Measurements from ENCODE around the gene KCNJ3. TPM values are rescaled to one million over a fixed set of nuclear protein-coding genes. Genes with fewer than 3 reads are reported as not detected.

KCNJ3 gene
- total and polyA plus RNA-seq, 4 experiments from 2014 or later, result not detected

DNA sequence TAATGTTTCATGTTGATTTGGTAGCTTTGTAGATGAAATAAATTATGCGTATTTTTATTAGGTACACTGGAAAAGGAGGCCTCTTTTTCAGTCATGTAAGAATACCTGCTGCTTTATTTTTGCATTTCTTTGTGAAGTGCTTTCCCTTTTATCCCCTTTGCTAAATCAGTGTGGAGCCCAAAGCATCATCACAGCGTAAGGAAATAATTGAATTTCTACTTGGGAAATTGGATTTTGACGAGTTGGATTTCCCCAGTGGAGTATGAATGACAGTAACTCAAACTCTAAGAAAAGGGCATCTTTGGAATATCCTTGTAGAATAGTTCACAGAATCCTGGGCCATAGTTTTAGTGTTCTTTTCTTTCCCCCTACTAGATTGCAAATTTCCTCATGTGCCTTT, 97.2 kb downstream of the KCNJ3 start:
- H3K27me3 ChIP-seq (ENCODE audit: insufficient read depth, low read length), result no peaks in the 10 kb centered on the region
- ChIA-PET POLR2A (ENCODE audit: partially characterized antibody) (no interaction called here), CTCF (ENCODE audit: partially characterized antibody) (no interaction called here)
- intact Hi-C loops (cut with micrococcal nuclease), result no loop called here
- no peaks in the 10 kb centered on the region for H3K4me1 ChIP-seq (ENCODE audit: insufficient read depth, low read length)
- H3K27ac ChIP-seq (ENCODE audit: low read depth, low read length), result no peak overlapping the region
- Mint-ChIP-seq H3K36me3 (no peaks in the 10 kb centered on the region), H3K4me1 (no peaks in the 10 kb centered on the region), H3K9me3 (peaks cover 0 to 9% (median 3%) of the 10 kb centered on the region in 8 donors), H3K4me3 (no peak overlapping the region), H3K27me3 (no peaks in the 10 kb centered on the region), H3K27ac (no peak overlapping the region)
- no peaks in the 10 kb centered on the region for H3K36me3 ChIP-seq (ENCODE audit: insufficient read depth, low read length)
- DNase-seq, result no peak
- H3K9me3 ChIP-seq (ENCODE audit: control insufficient read depth in 1 of 2, low read length in 2 of 2), result no peaks in the 10 kb centered on the region
- H3K4me3 ChIP-seq (ENCODE audit: low read length in 2 of 2), result no peak overlapping the region

DNA sequence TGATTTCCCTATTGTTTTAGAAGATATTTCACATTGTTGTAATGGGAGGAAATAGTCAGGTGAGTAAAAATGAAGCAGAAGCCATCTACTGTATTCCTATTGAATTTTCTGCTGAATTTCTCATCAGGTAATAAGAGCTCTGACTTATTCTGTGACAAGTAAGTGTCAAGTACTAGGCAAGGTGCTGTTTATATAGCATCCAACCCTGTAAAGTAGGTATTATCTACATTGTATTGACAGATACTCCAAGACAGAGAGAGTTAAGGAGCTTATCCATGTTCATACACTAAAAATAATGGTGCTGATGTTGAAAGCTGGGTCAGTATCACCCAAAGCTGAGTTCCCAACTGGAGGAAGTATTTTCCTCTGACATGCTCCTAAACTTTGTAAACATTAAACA, 106.0 kb downstream of the KCNJ3 start:
- CTCF ChIA-PET (ENCODE audit: partially characterized antibody), result no interaction called here
- H3K4me1 Mint-ChIP-seq, result no peaks in the 10 kb centered on the region
- POLR2A ChIA-PET (ENCODE audit: partially characterized antibody), result no interaction called here

DNA sequence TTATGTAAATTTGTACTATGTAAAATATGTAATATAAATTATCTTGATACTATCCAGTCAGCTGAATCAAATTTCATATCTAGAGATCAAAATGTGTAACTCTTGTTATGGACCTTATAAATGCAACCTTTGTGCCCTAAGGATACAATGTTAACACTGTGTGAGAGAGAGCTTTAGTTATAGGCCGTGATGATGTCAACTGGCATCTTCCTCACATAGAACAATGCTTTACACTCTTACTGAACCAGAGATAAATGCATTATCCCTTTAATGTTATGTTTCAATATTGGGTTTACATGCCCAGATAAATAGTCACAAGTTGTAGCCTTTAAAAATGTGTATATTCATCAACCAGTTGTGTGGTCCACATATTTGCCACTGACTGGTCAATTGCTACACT, 115.1 kb downstream of the KCNJ3 start:
- Mint-ChIP-seq H3K27ac (no peak overlapping the region), H3K9me3 (peaks cover 0 to 3% (median 2%) of the 10 kb centered on the region in 8 donors), H3K36me3 (no peaks in the 10 kb centered on the region), H3K4me1 (no peaks in the 10 kb centered on the region), H3K4me3 (no peak overlapping the region), H3K27me3 (no peaks in the 10 kb centered on the region)
- ChIA-PET CTCF (ENCODE audit: partially characterized antibody) (no interaction called here), POLR2A (ENCODE audit: partially characterized antibody) (no interaction called here)
- Histone ChIP-seq H3K9me3 (ENCODE audit: control insufficient read depth in 1 of 2, low read length in 2 of 2) (no peaks in the 10 kb centered on the region), H3K27me3 (ENCODE audit: insufficient read depth, low read length) (no peaks in the 10 kb centered on the region), H3K4me3 (ENCODE audit: low read length in 2 of 2) (no peak overlapping the region), H3K4me1 (ENCODE audit: insufficient read depth, low read length) (no peaks in the 10 kb centered on the region), H3K36me3 (ENCODE audit: insufficient read depth, low read length) (no peaks in the 10 kb centered on the region), H3K27ac (ENCODE audit: low read depth, low read length) (no peak overlapping the region)
- intact Hi-C loops (cut with micrococcal nuclease), result no loop called here
- DNase-seq, result no peak

More for the DNA sequence above, 106.0 kb downstream of the KCNJ3 start:
- Mint-ChIP-seq H3K36me3 (no peaks in the 10 kb centered on the region), H3K27me3 (no peaks in the 10 kb centered on the region), H3K9me3 (peaks cover 0 to 10% (median 5%) of the 10 kb centered on the region in 8 donors), H3K4me3 (no peak overlapping the region), H3K27ac (no peak overlapping the region)
- no peak for DNase-seq
- intact Hi-C loops (cut with micrococcal nuclease), result no loop called here
- Histone ChIP-seq H3K9me3 (ENCODE audit: control insufficient read depth in 1 of 2, low read length in 2 of 2) (no peaks in the 10 kb centered on the region), H3K4me3 (ENCODE audit: low read length in 2 of 2) (no peak overlapping the region), H3K4me1 (ENCODE audit: insufficient read depth, low read length) (no peaks in the 10 kb centered on the region), H3K27me3 (ENCODE audit: insufficient read depth, low read length) (no peaks in the 10 kb centered on the region), H3K27ac (ENCODE audit: low read depth, low read length) (no peak overlapping the region), H3K36me3 (ENCODE audit: insufficient read depth, low read length) (no peaks in the 10 kb centered on the region)

DNA sequence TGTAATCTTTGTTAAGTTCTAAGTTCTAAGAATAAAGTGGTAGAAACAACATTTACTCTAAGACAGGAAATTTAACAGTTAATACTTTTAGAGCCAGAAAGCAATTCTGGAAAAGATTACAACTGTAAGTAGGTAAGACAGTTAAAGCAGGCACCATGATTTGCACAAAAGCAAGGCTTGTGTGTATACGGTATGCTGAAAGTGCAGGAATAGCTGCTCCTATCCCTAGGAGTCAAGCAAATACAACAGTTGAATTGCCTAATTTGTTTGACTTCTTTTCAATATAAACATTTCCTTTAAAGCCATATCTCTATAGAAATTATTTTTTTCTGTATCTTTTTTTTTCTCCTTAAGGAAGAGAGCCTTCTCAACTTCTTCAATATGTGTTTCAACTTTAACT, 116.4 kb downstream of the KCNJ3 start:
- no peak overlapping the region for H3K4me3 Mint-ChIP-seq
- POLR2A ChIA-PET (ENCODE audit: partially characterized antibody), result no interaction called here
- CTCF ChIA-PET (ENCODE audit: partially characterized antibody), result no interaction called here
- no peak overlapping the region for H3K27ac Mint-ChIP-seq
- no peak overlapping the region for H3K27ac ChIP-seq (ENCODE audit: low read depth, low read length)
- H3K9me3 Mint-ChIP-seq, result peaks cover 0 to 3% (median 2%) of the 10 kb centered on the region in 8 donors
- H3K27me3 ChIP-seq (ENCODE audit: insufficient read depth, low read length), result no peaks in the 10 kb centered on the region
- no peaks in the 10 kb centered on the region for H3K4me1 Mint-ChIP-seq
- no peaks in the 10 kb centered on the region for H3K27me3 Mint-ChIP-seq
- DNase-seq, result no peak
- H3K4me1 ChIP-seq (ENCODE audit: insufficient read depth, low read length), result no peaks in the 10 kb centered on the region
- no peak overlapping the region for H3K4me3 ChIP-seq (ENCODE audit: low read length in 2 of 2)
- H3K36me3 ChIP-seq (ENCODE audit: insufficient read depth, low read length), result no peaks in the 10 kb centered on the region
- H3K36me3 Mint-ChIP-seq, result no peaks in the 10 kb centered on the region
- H3K9me3 ChIP-seq (ENCODE audit: control insufficient read depth in 1 of 2, low read length in 2 of 2), result no peaks in the 10 kb centered on the region
- intact Hi-C loops (cut with micrococcal nuclease), result no loop called here

DNA sequence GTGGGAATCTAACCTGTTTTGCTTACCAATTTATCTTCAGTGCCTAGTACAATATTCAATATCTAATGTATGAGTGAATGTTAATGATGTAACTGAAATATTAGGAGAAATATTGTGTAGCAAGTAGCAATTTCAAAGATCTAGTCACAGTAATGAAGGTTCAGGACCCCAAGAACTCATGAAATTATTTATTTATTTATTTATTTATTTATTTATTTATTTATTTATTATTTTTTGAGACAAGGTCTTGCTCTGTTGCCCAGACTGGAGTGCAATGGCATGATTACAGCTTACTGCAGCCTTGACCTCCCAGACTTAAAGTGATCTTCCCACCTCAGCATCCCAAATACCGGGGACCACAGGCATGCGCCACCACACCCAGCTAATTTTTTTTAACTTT, 126.9 kb downstream of the KCNJ3 start:
- no peak for DNase-seq
- Histone ChIP-seq H3K4me3 (ENCODE audit: low read length in 2 of 2) (no peak overlapping the region), H3K9me3 (ENCODE audit: control insufficient read depth in 1 of 2, low read length in 2 of 2) (no peaks in the 10 kb centered on the region), H3K27me3 (ENCODE audit: insufficient read depth, low read length) (no peaks in the 10 kb centered on the region), H3K27ac (ENCODE audit: low read depth, low read length) (no peak overlapping the region), H3K4me1 (ENCODE audit: insufficient read depth, low read length) (no peaks in the 10 kb centered on the region), H3K36me3 (ENCODE audit: insufficient read depth, low read length) (no peaks in the 10 kb centered on the region)
- CTCF ChIA-PET (ENCODE audit: partially characterized antibody), result no interaction called here
- Mint-ChIP-seq H3K4me3 (no peak overlapping the region), H3K27ac (no peak overlapping the region), H3K36me3 (no peaks in the 10 kb centered on the region), H3K4me1 (peaks cover 0 to 2% (median 0%) of the 10 kb centered on the region in 4 donors), H3K9me3 (peaks cover 0 to 5% (median 1%) of the 10 kb centered on the region in 8 donors), H3K27me3 (no peaks in the 10 kb centered on the region)
- intact Hi-C loops (cut with micrococcal nuclease), result no loop called here
- POLR2A ChIA-PET (ENCODE audit: partially characterized antibody), result no interaction called here

DNA sequence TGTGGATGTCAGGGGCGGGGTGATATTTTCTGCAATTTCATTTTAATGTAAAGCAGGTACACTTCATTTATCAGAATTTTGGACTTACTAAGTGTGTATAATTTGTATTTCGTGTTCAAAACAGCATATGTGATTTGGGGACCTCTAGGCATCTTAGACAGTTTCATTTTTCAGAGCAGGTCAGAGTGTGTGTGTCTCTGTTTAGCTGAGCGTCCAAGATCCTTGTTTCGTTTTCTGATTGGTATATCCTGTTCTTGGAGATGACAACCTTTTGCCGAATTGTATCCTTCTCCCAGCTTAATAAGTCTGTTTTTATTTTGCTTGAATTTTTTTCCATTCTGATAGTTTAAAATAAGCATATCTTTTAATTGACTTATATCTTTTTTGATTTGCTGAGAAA, 128.3 kb downstream of the KCNJ3 start:
- Mint-ChIP-seq H3K4me3 (no peak overlapping the region), H3K27me3 (no peaks in the 10 kb centered on the region), H3K36me3 (no peaks in the 10 kb centered on the region), H3K4me1 (no peaks in the 10 kb centered on the region), H3K27ac (no peak overlapping the region), H3K9me3 (peaks cover 0 to 7% (median 0%) of the 10 kb centered on the region in 8 donors)
- H3K36me3 ChIP-seq (ENCODE audit: insufficient read depth, low read length), result no peaks in the 10 kb centered on the region
- ChIA-PET POLR2A (ENCODE audit: partially characterized antibody) (no interaction called here), CTCF (ENCODE audit: partially characterized antibody) (no interaction called here)
- no peak overlapping the region for H3K4me3 ChIP-seq (ENCODE audit: low read length in 2 of 2)
- no peaks in the 10 kb centered on the region for H3K27me3 ChIP-seq (ENCODE audit: insufficient read depth, low read length)
- intact Hi-C loops (cut with micrococcal nuclease), result no loop called here
- DNase-seq, result no peak
- H3K9me3 ChIP-seq (ENCODE audit: control insufficient read depth in 1 of 2, low read length in 2 of 2), result no peaks in the 10 kb centered on the region
- H3K27ac ChIP-seq (ENCODE audit: low read depth, low read length), result no peak overlapping the region
- H3K4me1 ChIP-seq (ENCODE audit: insufficient read depth, low read length), result no peaks in the 10 kb centered on the region

DNA sequence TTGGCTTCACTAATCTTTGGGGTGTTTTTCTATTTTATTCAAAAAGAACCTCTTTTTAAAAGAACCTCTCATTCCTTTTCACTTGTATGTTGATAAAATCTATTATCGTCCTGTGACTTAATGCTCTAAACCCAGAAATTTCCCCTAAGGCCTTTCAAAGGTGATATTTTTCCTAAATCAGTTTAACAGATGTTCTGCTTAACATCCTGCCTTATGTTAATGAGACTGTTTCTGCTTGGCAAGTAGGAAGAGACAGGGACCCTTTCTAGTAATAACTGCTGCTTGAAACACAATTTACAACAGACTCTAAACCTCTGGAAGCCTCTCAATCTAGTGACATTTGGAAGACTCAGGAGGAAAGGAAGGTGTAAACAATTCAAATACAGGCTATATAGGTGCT, 128.8 kb downstream of the KCNJ3 start:
- H3K27ac ChIP-seq (ENCODE audit: low read depth, low read length), result no peak overlapping the region
- no peaks in the 10 kb centered on the region for H3K4me1 Mint-ChIP-seq
- H3K9me3 ChIP-seq (ENCODE audit: control insufficient read depth in 1 of 2, low read length in 2 of 2), result no peaks in the 10 kb centered on the region
- no peaks in the 10 kb centered on the region for H3K27me3 Mint-ChIP-seq
- H3K36me3 ChIP-seq (ENCODE audit: insufficient read depth, low read length), result no peaks in the 10 kb centered on the region
- H3K27ac Mint-ChIP-seq, result no peak overlapping the region
- intact Hi-C loops (cut with micrococcal nuclease), result no loop called here
- peaks cover 0 to 5% (median 0%) of the 10 kb centered on the region in 8 donors for H3K9me3 Mint-ChIP-seq
- H3K27me3 ChIP-seq (ENCODE audit: insufficient read depth, low read length), result no peaks in the 10 kb centered on the region
- H3K4me3 ChIP-seq (ENCODE audit: low read length in 2 of 2), result no peak overlapping the region
- ChIA-PET CTCF (ENCODE audit: partially characterized antibody) (no interaction called here), POLR2A (ENCODE audit: partially characterized antibody) (no interaction called here)
- H3K4me3 Mint-ChIP-seq, result no peak overlapping the region
- H3K36me3 Mint-ChIP-seq, result no peaks in the 10 kb centered on the region
- H3K4me1 ChIP-seq (ENCODE audit: insufficient read depth, low read length), result no peaks in the 10 kb centered on the region
- DNase-seq, result no peak

DNA sequence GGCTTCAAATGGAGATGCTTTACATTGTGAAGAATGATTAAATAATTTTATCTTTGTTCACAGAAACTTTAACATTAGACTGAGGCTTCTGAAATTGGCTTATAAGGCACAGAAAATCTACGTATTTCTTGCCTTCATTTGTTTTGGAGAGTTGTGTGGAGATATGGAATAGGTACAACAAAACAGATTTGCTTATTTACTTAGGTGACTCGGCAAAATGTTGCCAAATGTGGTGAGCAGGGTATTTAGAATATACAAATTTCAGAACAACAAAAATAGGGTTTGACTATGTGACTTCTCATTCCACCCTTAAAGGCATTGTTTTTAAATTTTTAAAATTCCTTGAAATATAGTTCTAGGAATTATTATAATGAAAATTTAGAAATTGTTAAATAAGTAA, 134.2 kb downstream of the KCNJ3 start:
- no peaks in the 10 kb centered on the region for H3K36me3 Mint-ChIP-seq
- H3K9me3 ChIP-seq (ENCODE audit: control insufficient read depth in 1 of 2, low read length in 2 of 2), result no peaks in the 10 kb centered on the region
- no peak overlapping the region for H3K27ac Mint-ChIP-seq
- no peaks in the 10 kb centered on the region for H3K4me1 Mint-ChIP-seq
- ChIA-PET POLR2A (ENCODE audit: partially characterized antibody) (no interaction called here), CTCF (ENCODE audit: partially characterized antibody) (no interaction called here)
- H3K36me3 ChIP-seq (ENCODE audit: insufficient read depth, low read length), result no peaks in the 10 kb centered on the region
- no peaks in the 10 kb centered on the region for H3K27me3 ChIP-seq (ENCODE audit: insufficient read depth, low read length)
- no peak for DNase-seq
- no peaks in the 10 kb centered on the region for H3K27me3 Mint-ChIP-seq
- no peak overlapping the region for H3K4me3 Mint-ChIP-seq
- no peak overlapping the region for H3K4me3 ChIP-seq (ENCODE audit: low read length in 2 of 2)
- H3K4me1 ChIP-seq (ENCODE audit: insufficient read depth, low read length), result no peaks in the 10 kb centered on the region
- no peak overlapping the region for H3K27ac ChIP-seq (ENCODE audit: low read depth, low read length)
- intact Hi-C loops (cut with micrococcal nuclease), result no loop called here
- H3K9me3 Mint-ChIP-seq, result peaks cover 0 to 4% (median 0%) of the 10 kb centered on the region in 8 donors
